SK-N-SH (cell line): Measurements from ENCODE around the gene ATP11B. TPM values are rescaled to one million over a fixed set of nuclear protein-coding genes. Genes with fewer than 3 reads are reported as not detected.

ENCODE experiments used
- CTCF ChIA-PET: fragments of 300-600, 350-600 bp; formaldehyde crosslinking; extraction: SDS; loops from one replicate; lab custom pipeline; 2021; lab: Yijun Ruan, JAX
- POLR2A ChIA-PET: fragments of 350-600 bp; sonication (Branson Sonifier 250); formaldehyde crosslinking; extraction: SDS; loops from one replicate; lab custom pipeline; 2020; ENCODE audit warnings: antibody characterized with exemption, inconsistent platforms; lab: Yijun Ruan, JAX
- DNase-seq: peaks from one replicate; pipeline ENCODE4 v3.0.0; 2012
- H2AFZ ChIP-seq: fragments of 200-600 bp; sonication (generic); 2 replicates; pipeline ENCODE4 v1.8.1; 2016; ENCODE audit warnings: antibody characterized with exemption, mild to moderate bottlenecking, low read depth
- H3F3A ChIP-seq: fragments of 200-600 bp; sonication (generic); replicated peaks from 2 replicates; pipeline ENCODE3; 2016; ENCODE audit warnings: antibody characterized with exemption, mild to moderate bottlenecking; ENCODE audit not compliant: insufficient read depth
- H3K27ac ChIP-seq, 2 experiments: fragments of 200-500 bp in 1 of 2; fragments of 200-600 bp in 1 of 2; sonication (Bioruptor generic) in 1 of 2; sonication (generic), shearing (Covaris generic) in 1 of 2; 2 replicates each; pipeline versions ENCODE4 v1.5.1 to v1.6.1; 2014 to 2016; ENCODE audit warnings: low read depth in 2 of 2, inconsistent platforms in 1 of 2, low read length in 1 of 2, mild to moderate bottlenecking in 1 of 2, mixed read lengths in 1 of 2
- H3K27me3 ChIP-seq: fragments of 200-600 bp; sonication (generic), shearing (Covaris generic); 2 replicates; pipeline ENCODE4 v1.6.1; 2016; ENCODE audit warnings: mixed run types; ENCODE audit not compliant: insufficient read depth
- H3K36me3 ChIP-seq, 2 experiments: fragments of 200-500 bp in 1 of 2; fragments of 200-600 bp in 1 of 2; sonication (Bioruptor generic) in 1 of 2; sonication (generic) in 1 of 2; replicated peaks in 1 of 2; 2 replicates each; pipeline versions ENCODE3 to v1.5.1; 2014 to 2016; ENCODE audit warnings: low read length in 1 of 2, mild to moderate bottlenecking in 1 of 2; ENCODE audit not compliant: insufficient read depth in 2 of 2, control insufficient read depth in 1 of 2
- H3K4me1 ChIP-seq, 2 experiments: fragments of 200-500 bp in 1 of 2; fragments of 200-600 bp in 1 of 2; sonication (Bioruptor generic) in 1 of 2; sonication (generic), shearing (Covaris generic) in 1 of 2; 2 replicates each; pipeline versions ENCODE4 v1.5.1 to v1.6.1; 2014 to 2016; ENCODE audit warnings: low read depth in 1 of 2, low read length in 1 of 2, mixed run types in 1 of 2; ENCODE audit not compliant: insufficient read depth in 2 of 2, control insufficient read depth in 1 of 2
- H3K4me2 ChIP-seq: fragments of 200-600 bp; sonication (generic), shearing (Covaris generic); 2 replicates; pipeline ENCODE4 v1.6.1; 2017; ENCODE audit warnings: mixed run types
- H3K4me3 ChIP-seq, 2 experiments: fragments of 200-500 bp in 1 of 2; fragments of 200-600 bp in 1 of 2; sonication (Bioruptor generic) in 1 of 2; sonication (generic), shearing (Covaris generic) in 1 of 2; 2 replicates each; pipeline versions ENCODE4 v1.5.1 to v1.8.1; 2014 to 2016; ENCODE audit warnings: low read depth in 2 of 2, inconsistent platforms in 1 of 2, low read length in 1 of 2, mild to moderate bottlenecking in 1 of 2, mixed read lengths in 1 of 2, moderate library complexity in 1 of 2
- H3K79me2 ChIP-seq: fragments of 200-600 bp; sonication (generic); 2 replicates; pipeline ENCODE4 v1.8.1; 2017; ENCODE audit warnings: mild to moderate bottlenecking; ENCODE audit not compliant: insufficient read depth
- H3K9ac ChIP-seq: fragments of 200-600 bp; sonication (generic); 2 replicates; pipeline ENCODE4 v1.6.1; 2017; ENCODE audit warnings: mixed run types
- H3K9me2 ChIP-seq: fragments of 200-600 bp; sonication (generic); 2 replicates; pipeline ENCODE4 v1.6.1; 2017; ENCODE audit warnings: mixed run types
- H3K9me3 ChIP-seq: fragments of 200-600 bp; sonication (generic); 2 replicates; pipeline ENCODE4 v1.6.1; 2017; ENCODE audit warnings: mixed run types, mild to moderate bottlenecking, moderate library complexity
- H4K20me1 ChIP-seq: fragments of 200-600 bp; sonication (generic); 2 replicates; pipeline ENCODE4 v1.6.1; 2017; ENCODE audit warnings: mild to moderate bottlenecking, mixed run types; ENCODE audit not compliant: insufficient read depth
- CTCF ChIP-seq: fragments of 200-600 bp; sonication (generic); IDR thresholded peaks from 2 replicates; pipeline ENCODE4 v1.6.1; 2017; ENCODE audit warnings: antibody characterized with exemption, mild to moderate bottlenecking, moderate library complexity
- ELF1 ChIP-seq: IDR thresholded peaks from 2 replicates; pipeline ENCODE4 v1.4.0; 2012
- EP300 ChIP-seq, 2 experiments: IDR thresholded peaks; 2 replicates each; pipeline versions ENCODE4 v1.4.0 to v1.6.1; 2012; ENCODE audit warnings: borderline replicate concordance in 1 of 2, low read depth in 1 of 2, low read length in 1 of 2
- EZH2phosphoT487 ChIP-seq: fragments of 200-600 bp; sonication (generic); IDR thresholded peaks from 2 replicates; pipeline ENCODE4 v1.6.1; 2017; ENCODE audit warnings: low read depth, mixed run types, mild to moderate bottlenecking, antibody characterized with exemption, moderate library complexity, borderline replicate concordance
- GATA2 ChIP-seq: sonication (generic); formaldehyde crosslinking; IDR thresholded peaks from 2 replicates; pipeline ENCODE4 v1.5.0; 2020; ENCODE audit warnings: mild to moderate bottlenecking, missing genetic modification reagents
- IRF3 ChIP-seq: fragments of 150-350 bp; IDR thresholded peaks from 2 replicates; pipeline ENCODE4 v1.6.1; 2016; ENCODE audit warnings: mild to moderate bottlenecking, low read depth, low read length
- MXI1 ChIP-seq: IDR thresholded peaks from 2 replicates; pipeline ENCODE4 v1.6.1; 2012; ENCODE audit warnings: mild to moderate bottlenecking, low read depth, low read length, improper control_type of control experiment
- NFIC ChIP-seq: IDR thresholded peaks from 2 replicates; pipeline ENCODE4 v1.4.0; 2012; ENCODE audit warnings: borderline replicate concordance
- NRF1 ChIP-seq: IDR thresholded peaks from 2 replicates; pipeline ENCODE4 v1.6.1; 2012; ENCODE audit warnings: low read depth, mild to moderate bottlenecking, low read length
- PBX3 ChIP-seq: IDR thresholded peaks from 2 replicates; pipeline ENCODE4; 2012
- POLR2AphosphoS5 ChIP-seq: IDR thresholded peaks from 2 replicates; pipeline ENCODE4 v1.6.1; 2012; ENCODE audit warnings: low read depth, low read length
- REST ChIP-seq: IDR thresholded peaks from 2 replicates; pipeline ENCODE4 v1.6.1; 2012; ENCODE audit warnings: mild to moderate bottlenecking, low read depth, low read length, moderate library complexity
- RFX5 ChIP-seq: IDR thresholded peaks from 2 replicates; pipeline ENCODE4 v1.6.1; 2012; ENCODE audit warnings: mild to moderate bottlenecking, improper control_type of control experiment, low read length
- RXRA ChIP-seq: IDR thresholded peaks from 2 replicates; pipeline ENCODE4 v1.4.0; 2012; ENCODE audit warnings: low read depth, mild to moderate bottlenecking, borderline replicate concordance
- TCF12 ChIP-seq: IDR thresholded peaks from 2 replicates; pipeline ENCODE4 v1.4.0; 2012
- YY1 ChIP-seq: IDR thresholded peaks from 2 replicates; pipeline ENCODE4 v1.4.0; 2012; ENCODE audit warnings: low read depth, mild to moderate bottlenecking
- ZBTB33 ChIP-seq: IDR thresholded peaks from 2 replicates; pipeline ENCODE4 v1.4.0; 2012; ENCODE audit warnings: low read depth, borderline replicate concordance
- WGBS: methylation state at CpG from one replicate; pipeline ENCODE4 v1.1.6; 2017; ENCODE audit warnings: low lambda C conversion rate; 5-methylcytosine and 5-hydroxymethylcytosine counted together
- polyA plus RNA-seq, 3 experiments: library from polyadenylated mRNA; depleted of rRNA; stranded (reverse); fragments of >200 nt; gene quantifications; 2 replicates each; pipeline ENCODE4 v1.2.3, GENCODE V29; 2012

The ATP11B gene
- polyA plus RNA-seq, 1 of the 3 experiments (the other 2 are of a cell fraction): 8.7 TPM

- TF ChIP-seq ZBTB33: no peak
- no peak for TF ChIP-seq MXI1
- no peak for TF ChIP-seq EZH2phosphoT487
- TF ChIP-seq, all 33 proteins: peak for 0
These were observed 147.0 kb downstream of the ATP11B start (continued) for GRCh38 chr3:182940266-182940808.

- Histone ChIP-seq H4K20me1 (no peaks in the 10 kb centered on the region), H3K4me2 (no peak overlapping the region), H3K9me3 (no peaks in the 10 kb centered on the region), H2AFZ (no peak overlapping the region), H3K79me2 (no peaks in the 10 kb centered on the region), H3K9ac (no peak overlapping the region), H3F3A (peaks cover 6% of the 10 kb centered on the region), H3K4me1 (no peaks in the 10 kb centered on the region; a peak in 1 of 4 replicates), H3K4me3 (no peak overlapping the region), H3K36me3 (peaks cover 28 to 53% of the 10 kb centered on the region in 2 experiments), H3K9me2 (no peaks in the 10 kb centered on the region), H3K27me3 (no peaks in the 10 kb centered on the region), H3K27ac (no peak overlapping the region)
- no peak for DNase-seq
- WGBS: 95% methylated on average over 3 of the region's 3 CpGs
- CTCF ChIA-PET: no interaction called here
- POLR2A ChIA-PET: no interaction called here
- no peak for TF ChIP-seq ZBTB33
- TF ChIP-seq PBX3: no peak
- TF ChIP-seq CTCF: no peak
- no peak for TF ChIP-seq REST
- no peak for TF ChIP-seq NFIC
- no peak for TF ChIP-seq EZH2phosphoT487
- TF ChIP-seq RFX5: no peak
- no peak for TF ChIP-seq YY1
- no peak for TF ChIP-seq ELF1
- no peak for TF ChIP-seq TCF12
- no peak for TF ChIP-seq GATA2 (CRISPR knock-in tag)
- TF ChIP-seq POLR2AphosphoS5: no peak
- no peak for TF ChIP-seq RXRA
- no peak for TF ChIP-seq EP300 (IDR thresholded peaks at IDR 0.05; ENCODE audit: borderline replicate concordance in 1 of 2, low read depth in 1 of 2, low read length in 1 of 2)
- TF ChIP-seq IRF3: no peak
- no peak for TF ChIP-seq NRF1
These were observed 148.4 kb downstream of the ATP11B start for GRCh38 chr3:182941719-182942118.
